Ishikawa (cell line): ENCODE results near the gene SIRT3.

Experiments used
- CEBPB ChIP-seq: IDR thresholded peaks from 2 replicates; pipeline ENCODE4 v1.6.1; 2012
- CREB1 ChIP-seq: IDR thresholded peaks from 2 replicates; pipeline ENCODE4 v1.6.1; 2012; ENCODE audit warnings: low read depth
- EGR1 ChIP-seq: IDR thresholded peaks from 2 replicates; pipeline ENCODE4 v1.6.1; 2012
- EP300 ChIP-seq: IDR thresholded peaks from 2 replicates; pipeline ENCODE4 v1.6.1; 2012; ENCODE audit warnings: borderline replicate concordance
- FOXM1 ChIP-seq: IDR thresholded peaks from 2 replicates; pipeline ENCODE4 v1.6.1; 2012; ENCODE audit warnings: low read depth, borderline replicate concordance
- NFIC ChIP-seq: IDR thresholded peaks from 2 replicates; pipeline ENCODE4 v1.6.1; 2012
- RAD21 ChIP-seq: IDR thresholded peaks from 2 replicates; pipeline ENCODE4 v1.6.1; 2012; ENCODE audit warnings: low read depth
- REST ChIP-seq: IDR thresholded peaks from 2 replicates; pipeline ENCODE4 v1.6.1; 2012; ENCODE audit warnings: low read depth, mild to moderate bottlenecking
- TAF1 ChIP-seq: IDR thresholded peaks from 2 replicates; pipeline ENCODE4 v1.6.1; 2012; ENCODE audit warnings: low read depth, mild to moderate bottlenecking
- YY1 ChIP-seq: IDR thresholded peaks from 2 replicates; pipeline ENCODE4 v1.6.1; 2012; ENCODE audit warnings: low read depth
- ZBTB7A ChIP-seq: IDR thresholded peaks from 2 replicates; pipeline ENCODE4 v1.6.1; 2012; ENCODE audit warnings: low read depth
- TF ChIP-seq, protein P1 (sequence below): IDR thresholded peaks from 2 replicates; pipeline ENCODE4 v1.6.1; 2012

- TF ChIP-seq TAF1 (no peak), EP300 (no peak), ZBTB7A (no peak), YY1 (no peak), FOXM1 (no peak), RAD21 (no peak), REST (no peak), CREB1 (no peak), EGR1 (no peak), CEBPB (no peak), NFIC (no peak)
- TF ChIP-seq, protein P1, sequence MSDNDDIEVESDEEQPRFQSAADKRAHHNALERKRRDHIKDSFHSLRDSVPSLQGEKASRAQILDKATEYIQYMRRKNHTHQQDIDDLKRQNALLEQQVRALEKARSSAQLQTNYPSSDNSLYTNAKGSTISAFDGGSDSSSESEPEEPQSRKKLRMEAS = no peak
Observed at GRCh38 chr11:223884-224283, 12.3 kb downstream of the SIRT3 start.
